WTC11 (cell line): ENCODE results near the gene UBALD1. TPM values are rescaled to one million over a fixed set of nuclear protein-coding genes. Genes with fewer than 3 reads are reported as not detected.

Experiments
- ATAC-seq: fragments of 200-7000 bp; cut with Tn5 transposase; 2 replicates; pipeline ENCODE4 v1.10.0; 2021; ENCODE audit warnings: mild to moderate bottlenecking, moderate library complexity
- CTCF ChIA-PET: fragments of 300-600 bp; sonication (Branson Sonifier 250); formaldehyde crosslinking; loops from one replicate; lab custom pipeline; 2021; ENCODE audit warnings: antibody characterized with exemption; lab: Charles Lee
- POLR2A ChIA-PET: fragments of 350-600 bp; sonication (Branson Sonifier 250); formaldehyde crosslinking; loops from one replicate; lab custom pipeline; 2021; ENCODE audit warnings: antibody characterized with exemption; lab: Charles Lee
- DNase-seq: peaks from one replicate; pipeline ENCODE4 v3.0.0; 2021; ENCODE audit warnings: low spot score
- H3K27ac Mint-ChIP-seq: 2 replicates; pipeline ENCODE4 v1.8.0; 2021; ENCODE audit warnings: mixed read lengths
- H3K27me3 Mint-ChIP-seq: 2 replicates; pipeline ENCODE4 v1.8.0; 2021; ENCODE audit warnings: low read depth, mild to moderate bottlenecking, moderate library complexity, mixed read lengths
- H3K36me3 Mint-ChIP-seq: 2 replicates; pipeline ENCODE4 v1.8.0; 2021; ENCODE audit warnings: mixed read lengths
- H3K4me1 Mint-ChIP-seq: 2 replicates; pipeline ENCODE4 v1.8.0; 2022; ENCODE audit warnings: mixed read lengths
- H3K4me3 Mint-ChIP-seq: 2 replicates; pipeline ENCODE4 v1.8.0; 2021; ENCODE audit warnings: mild to moderate bottlenecking, moderate library complexity, mixed read lengths
- H3K9me3 Mint-ChIP-seq: 2 replicates; pipeline ENCODE4 v1.8.0; 2021; ENCODE audit warnings: mixed read lengths
- AFF4 ChIP-seq: sonication (generic); formaldehyde crosslinking; IDR thresholded peaks from 2 replicates; pipeline ENCODE4 v1.8.1; 2023; ENCODE audit warnings: mild to moderate bottlenecking, missing genetic modification reagents, borderline replicate concordance
- ARID4B ChIP-seq: sonication (generic); formaldehyde crosslinking; IDR thresholded peaks from 2 replicates; pipeline ENCODE4 v1.8.0; 2023; ENCODE audit warnings: missing genetic modification reagents, mild to moderate bottlenecking, borderline replicate concordance
- ATF2 ChIP-seq: sonication (generic); formaldehyde crosslinking; IDR thresholded peaks from 2 replicates; pipeline ENCODE4 v1.8.1; 2022; ENCODE audit warnings: low read depth, missing genetic modification reagents, borderline replicate concordance
- CREB1 ChIP-seq: sonication (generic); formaldehyde crosslinking; IDR thresholded peaks from 2 replicates; pipeline ENCODE4 v1.8.0; 2023; ENCODE audit warnings: mild to moderate bottlenecking, missing genetic modification reagents
- HMGA2 ChIP-seq: fragments of 250-450 bp; sonication (Bioruptor Pico); IDR thresholded peaks from 2 replicates; pipeline ENCODE4 v1.4.0; 2021; ENCODE audit warnings: mild to moderate bottlenecking, moderate library complexity
- MAX ChIP-seq: sonication (generic); formaldehyde crosslinking; IDR thresholded peaks from 2 replicates; pipeline ENCODE4 v1.8.0; 2022; ENCODE audit warnings: mild to moderate bottlenecking, missing genetic modification reagents
- SOX15 ChIP-seq: fragments of 250-450 bp; sonication (Bioruptor Pico); IDR thresholded peaks from 2 replicates; pipeline ENCODE4 v1.9.0; 2021; ENCODE audit warnings: mild to moderate bottlenecking
- SP1 ChIP-seq: sonication (generic); formaldehyde crosslinking; conservative IDR thresholded peaks from 2 replicates; pipeline ENCODE4 v1.8.1; 2022; ENCODE audit warnings: missing genetic modification reagents
- TEAD4 ChIP-seq: sonication (generic); formaldehyde crosslinking; IDR thresholded peaks from 2 replicates; pipeline ENCODE4 v1.8.0; 2022; ENCODE audit warnings: mild to moderate bottlenecking, missing genetic modification reagents
- USF2 ChIP-seq: sonication (generic); formaldehyde crosslinking; IDR thresholded peaks from 2 replicates; pipeline ENCODE4 v1.8.1; 2023; ENCODE audit warnings: mild to moderate bottlenecking, missing genetic modification reagents, moderate library complexity
- ZBTB21 ChIP-seq: sonication (generic); formaldehyde crosslinking; IDR thresholded peaks from 2 replicates; pipeline ENCODE4 v1.8.1; 2023; ENCODE audit warnings: mild to moderate bottlenecking, missing genetic modification reagents, borderline replicate concordance
- ZNF121 ChIP-seq: sonication (generic); formaldehyde crosslinking; IDR thresholded peaks from 2 replicates; pipeline ENCODE4 v1.8.0; 2023; ENCODE audit warnings: missing genetic modification reagents
- ZNF416 ChIP-seq: fragments of 250-450 bp; sonication (Bioruptor Pico); IDR thresholded peaks from 2 replicates; pipeline ENCODE4 v1.9.0; 2021; ENCODE audit warnings: mild to moderate bottlenecking, inconsistent platforms
- total RNA-seq: library from RNA; stranded (reverse); gene quantifications from 3 replicates; pipeline ENCODE4 v1.2.3, GENCODE V29; 2021

Gene UBALD1
- total RNA-seq, 1 experiment from 2014 or later = 56.8 TPM

GRCh38 chr16:4570688-4571321 is 43.9 kb downstream of the UBALD1 start (continued):
- TF ChIP-seq CREB1 (CRISPR knock-in tag) (no peak), SP1 (CRISPR knock-in tag) (0 out of 2 replicates have a peak, but pooled peaks have one; percentile 26), TEAD4 (CRISPR knock-in tag) (no peak), HMGA2 (CRISPR knock-in tag) (no peak), SOX15 (CRISPR knock-in tag) (no peak), AFF4 (CRISPR knock-in tag) (no peak), ZBTB21 (CRISPR knock-in tag) (no peak)

GRCh38 chr16:4570086-4570485 is 44.6 kb downstream of the UBALD1 start:
- Mint-ChIP-seq H3K36me3 (no peaks in the 10 kb centered on the region), H3K4me3 (peak overlapping the region; percentile 56), H3K9me3 (no peaks in the 10 kb centered on the region), H3K27ac (peak overlapping the region; percentile 98), H3K27me3 (peaks cover 27% of the 10 kb centered on the region)
- DNase-seq = no peak
- ChIA-PET CTCF (interaction anchor here (1.0 to 3.0 kb wide), 11 partner anchors 16 to 165 kb away, joined by 3 to 19 read pairs (median 6); partner anchors contain the start of gene MGRN1), POLR2A (interaction anchor here (0.6 to 1.4 kb wide), 2 partner anchors 42 to 46 kb away, joined by 6 to 7 read pairs; no protein-coding TSS in a partner anchor)
- TF ChIP-seq ARID4B (CRISPR knock-in tag) (no peak), USF2 (CRISPR knock-in tag) (no peak), ZNF121 (CRISPR knock-in tag) (peak; percentile 36; the same call in 1 of the 2 replicates), ATF2 (CRISPR knock-in tag) (no peak), ZNF416 (CRISPR knock-in tag) (no peak), ZBTB21 (CRISPR knock-in tag) (no peak), MAX (CRISPR knock-in tag) (no peak)
- TF ChIP-seq, all 79 proteins: peak for 1
- H3K4me1 Mint-ChIP-seq = peaks cover 35% of the 10 kb centered on the region
- no peak for ATAC-seq
